ENCODE data around the gene CCDC61.

Gene CCDC61

GRCh38 chr19:46009530-46010510 is 14.6 kb downstream of the CCDC61 start:
- peak; percentile 55 for DNase-seq (ENCODE audit: low read depth, low spot score)
- no peak overlapping the region for H3K4me3 ChIP-seq (ENCODE audit: low read length)

- DNase-seq (ENCODE audit: low read depth, low spot score), result no peak
- no peak overlapping the region for H3K4me3 ChIP-seq (ENCODE audit: low read length)
Measured at GRCh38 chr19:46014534-46014933, 19.3 kb downstream of the CCDC61 start.

DNA sequence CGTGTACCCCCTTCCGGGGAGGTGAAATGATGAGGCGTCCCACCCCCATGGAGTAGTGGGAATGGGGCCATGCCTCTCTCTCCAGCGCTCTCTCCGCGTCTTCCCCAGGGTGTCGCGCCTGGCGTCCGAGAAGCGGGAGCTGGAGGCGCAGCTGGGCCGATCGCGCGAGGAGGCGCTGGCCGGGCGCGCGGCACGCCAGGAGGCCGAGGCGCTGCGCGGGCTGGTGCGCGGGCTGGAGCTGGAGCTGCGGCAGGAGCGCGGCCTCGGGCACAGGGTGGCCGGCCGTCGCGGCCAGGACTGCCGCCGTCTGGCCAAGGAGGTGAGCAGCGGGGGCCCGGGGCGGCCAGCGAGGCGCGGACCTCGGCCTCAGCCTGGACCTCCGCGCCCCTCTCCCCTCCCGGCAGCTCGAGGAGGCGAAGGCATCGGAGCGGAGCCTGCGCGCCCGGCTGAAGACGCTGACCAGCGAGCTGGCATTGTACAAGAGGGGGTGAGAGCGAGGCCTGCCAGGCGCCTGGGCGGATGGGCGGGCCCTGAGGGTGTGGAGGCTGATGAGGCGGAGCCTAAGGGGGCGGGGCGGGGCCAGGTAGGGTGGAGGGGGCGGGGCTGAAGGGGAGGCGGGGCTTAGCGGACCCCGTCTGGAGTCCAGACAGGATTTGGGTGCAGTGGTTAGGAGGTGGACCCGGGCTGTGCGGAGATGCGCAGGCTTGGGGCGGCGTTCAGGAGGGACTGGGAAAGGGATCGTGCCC is 19.8 kb downstream of the CCDC61 start:
- no peak overlapping the region for H3K4me3 ChIP-seq (ENCODE audit: low read length)
- DNase-seq (ENCODE audit: low read depth, low spot score), result no peak

GRCh38 chr19:46015687-46016425 is 20.6 kb downstream of the CCDC61 start:
- H3K4me3 ChIP-seq (ENCODE audit: low read length), result no peak overlapping the region
- DNase-seq (ENCODE audit: low read depth, low spot score), result no peak

- DNase-seq (ENCODE audit: low read depth, low spot score), result peak; percentile 50
- H3K4me3 ChIP-seq (ENCODE audit: low read length), result no peak overlapping the region
Measured at GRCh38 chr19:46016426-46017094, 21.3 kb downstream of the CCDC61 start.

DNA sequence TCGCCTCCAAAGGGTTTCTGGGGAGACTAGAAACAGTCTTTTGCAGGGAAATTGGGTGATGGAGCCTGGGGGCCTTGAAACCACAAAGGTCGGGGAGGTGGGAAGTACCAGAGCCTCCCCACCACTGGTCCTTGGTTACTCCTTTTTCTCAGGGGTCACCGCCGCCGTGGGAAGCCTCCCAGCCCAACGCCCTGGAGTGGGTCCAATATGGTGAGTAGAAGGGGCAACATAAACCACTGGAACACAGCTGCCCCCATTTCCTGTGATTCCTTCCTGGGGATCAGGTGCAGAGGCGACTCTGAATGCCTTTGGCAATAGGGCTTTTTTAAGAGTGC is 21.8 kb downstream of the CCDC61 start:
- H3K4me3 ChIP-seq (ENCODE audit: low read length), result no peak overlapping the region
- DNase-seq (ENCODE audit: low read depth, low spot score), result no peak

- no peak for DNase-seq (ENCODE audit: low read depth, low spot score)
- no peak overlapping the region for H3K4me3 ChIP-seq (ENCODE audit: low read length)
Measured at GRCh38 chr19:46017874-46018675, 22.8 kb downstream of the CCDC61 start.

GRCh38 chr19:46018729-46019251 is 23.5 kb downstream of the CCDC61 start:
- DNase-seq (ENCODE audit: low read depth, low spot score), result no peak
- no peak overlapping the region for H3K4me3 ChIP-seq (ENCODE audit: low read length)

DNA sequence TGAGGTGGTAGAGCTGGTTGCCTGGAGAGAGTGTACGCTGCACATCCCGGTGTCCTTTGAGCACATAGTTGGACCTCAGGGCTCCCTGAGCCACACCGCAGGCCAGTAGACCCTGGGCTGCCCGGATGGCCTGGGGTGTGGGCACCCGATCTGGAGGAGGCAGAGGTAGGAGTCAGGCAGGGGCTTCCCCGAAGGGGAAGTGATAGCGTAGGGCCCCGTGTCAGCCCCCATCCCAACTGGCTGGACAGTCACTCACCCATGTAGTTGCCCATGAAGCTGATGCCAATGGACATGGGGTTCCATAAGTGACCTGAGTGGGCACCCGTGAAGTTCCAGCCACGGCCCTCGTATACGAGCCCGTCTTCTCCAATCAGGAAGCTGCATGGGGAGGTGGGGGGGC is 24.0 kb downstream of the CCDC61 start:
- DNase-seq (ENCODE audit: low read depth, low spot score), result no peak
- no peak overlapping the region for H3K4me3 ChIP-seq (ENCODE audit: low read length)

- DNase-seq (ENCODE audit: low read depth, low spot score), result no peak
- no peak overlapping the region for H3K4me3 ChIP-seq (ENCODE audit: low read length)
Measured at GRCh38 chr19:46020819-46021125, 25.5 kb downstream of the CCDC61 start.

GRCh38 chr19:46021531-46022041 is 26.3 kb downstream of the CCDC61 start:
- no peak for DNase-seq (ENCODE audit: low read depth, low spot score)
- H3K4me3 ChIP-seq (ENCODE audit: low read length), result no peak overlapping the region

DNA sequence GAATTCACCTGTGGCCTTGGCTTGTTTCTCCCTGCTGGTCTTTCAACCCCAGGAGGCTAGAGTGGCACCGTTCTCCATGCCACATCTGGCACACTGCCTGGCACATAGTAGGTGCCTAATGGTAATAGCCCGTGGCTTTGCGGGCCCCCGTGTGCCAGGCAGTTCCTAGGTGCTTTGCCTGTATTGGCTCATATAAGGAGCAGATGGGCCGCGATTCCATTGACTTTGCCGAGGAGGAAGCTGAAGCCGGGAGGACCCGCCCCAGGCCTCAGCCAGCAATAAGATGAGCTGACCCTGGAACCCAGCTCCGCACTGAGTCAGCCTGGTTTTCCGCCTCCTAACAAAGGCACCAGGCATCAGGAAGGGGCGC is 26.8 kb downstream of the CCDC61 start:
- H3K4me3 ChIP-seq (ENCODE audit: low read length), result no peak overlapping the region

GRCh38 chr19:46022431-46023310 is 27.4 kb downstream of the CCDC61 start, which contains the start of gene PGLYRP1:
Gene PGLYRP1 (minus strand): TSS chr19:46023053. CDS start chr19:46023021, 32 bp downstream.
- no peak for DNase-seq (ENCODE audit: low read depth, low spot score)
- H3K4me3 ChIP-seq (ENCODE audit: low read length), result no peak within 1 kb of the TSS

More for the DNA sequence above, 26.8 kb downstream of the CCDC61 start:
- DNase-seq (ENCODE audit: low read depth, low spot score), result no peak

- DNase-seq (ENCODE audit: low read depth, low spot score), result no peak
- no peak overlapping the region for H3K4me3 ChIP-seq (ENCODE audit: low read length)
Measured at GRCh38 chr19:46023311-46023779, 28.1 kb downstream of the CCDC61 start.

DNA sequence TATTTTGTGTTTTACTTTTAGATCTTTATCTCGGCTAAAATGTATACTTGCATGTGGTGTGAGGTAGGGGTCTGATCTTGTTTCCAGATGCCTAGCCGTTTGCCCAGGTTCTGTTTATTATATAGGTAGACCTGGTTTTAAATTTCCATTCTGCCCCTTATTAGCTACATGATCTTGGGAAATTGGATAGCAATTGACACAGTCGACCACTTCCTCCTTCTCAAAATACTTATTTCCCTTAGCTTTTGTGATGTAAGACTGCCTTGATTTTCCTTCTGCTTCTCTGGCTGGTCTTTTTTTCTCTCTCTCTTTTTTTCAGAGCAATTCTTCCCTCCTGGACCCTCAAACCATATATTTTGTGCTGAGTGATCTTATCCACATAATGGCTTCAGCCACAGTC is 30.6 kb downstream of the CCDC61 start:
- no peak overlapping the region for H3K4me3 ChIP-seq (ENCODE audit: low read length)
- DNase-seq (ENCODE audit: low read depth, low spot score), result peak; percentile 25

- H3K4me3 ChIP-seq (ENCODE audit: low read length), result no peak overlapping the region
- DNase-seq (ENCODE audit: low read depth, low spot score), result no peak
Measured at GRCh38 chr19:46030812-46031550, 35.7 kb downstream of the CCDC61 start.

Data from Jurkat, Clone E6-1 (cell line).